CD4-positive, alpha-beta memory T cell (primary cell): ENCODE results near the gene JPH4. TPM values are rescaled to one million over a fixed set of nuclear protein-coding genes. Genes with fewer than 3 reads are reported as not detected.
A peak's percentile ranks its signal among the peaks of the same experiment; 100 is the strongest.

ENCODE experiments used
- CTCF ChIA-PET: fragments of 350-600 bp; sonication (Branson Sonifier 250); formaldehyde crosslinking; loops from one replicate; lab custom pipeline; 2021; ENCODE audit warnings: inconsistent platforms; ENCODE audit not compliant: partially characterized antibody; lab: Charles Lee
- POLR2A ChIA-PET: fragments of 350-600 bp; sonication (Branson Sonifier 250); formaldehyde crosslinking; loops from one replicate; lab custom pipeline; 2021; ENCODE audit not compliant: partially characterized antibody; lab: Charles Lee
- DNase-seq, 5 donors: peaks; one replicate each; pipeline versions ENCODE4 v3.0.0 to v3.0.0-alpha.2; 2020 to 2022; ENCODE audit warnings: mixed read lengths in 1 of 5
- H3K27ac ChIP-seq: one replicate; pipeline ENCODE4 v1.7.0; 2013; ENCODE audit warnings: low read depth, low read length
- H3K27me3 ChIP-seq: 2 replicates; pipeline ENCODE4 v1.7.0; 2013; ENCODE audit warnings: mild to moderate bottlenecking, low read length, moderate library complexity; ENCODE audit not compliant: insufficient read depth
- H3K36me3 ChIP-seq: 2 replicates; pipeline ENCODE4 v1.7.0; 2013; ENCODE audit warnings: mild to moderate bottlenecking, low read length, moderate library complexity; ENCODE audit not compliant: insufficient read depth
- H3K4me1 ChIP-seq: 2 replicates; pipeline ENCODE4 v1.7.0; 2013; ENCODE audit warnings: mild to moderate bottlenecking, low read length, moderate library complexity; ENCODE audit not compliant: insufficient read depth
- H3K4me3 ChIP-seq, 2 donors: one replicate each; pipeline ENCODE4 v1.7.0; 2013; ENCODE audit warnings: low read length in 2 of 2, mild to moderate bottlenecking in 1 of 2
- H3K9me3 ChIP-seq, 2 donors: one replicate each; pipeline ENCODE4 v1.7.0; 2013; ENCODE audit warnings: low read length in 2 of 2, control low read depth in 1 of 2; ENCODE audit not compliant: control insufficient read depth in 1 of 2
- H3K27ac Mint-ChIP-seq, 7 donors: one replicate each; pipeline ENCODE4 v1.8.0; 2020 to 2021; ENCODE audit warnings: mixed read lengths in 7 of 7, mild to moderate bottlenecking in 6 of 7, inconsistent platforms in 3 of 7, moderate library complexity in 3 of 7
- H3K27me3 Mint-ChIP-seq, 2 donors: one replicate each; pipeline ENCODE4 v1.8.0; 2020 to 2021; ENCODE audit warnings: mixed read lengths in 2 of 2
- H3K36me3 Mint-ChIP-seq, 2 donors: one replicate each; pipeline ENCODE4 v1.8.0; 2020 to 2021; ENCODE audit warnings: mixed read lengths in 2 of 2, inconsistent platforms in 1 of 2, mild to moderate bottlenecking in 1 of 2
- H3K4me1 Mint-ChIP-seq, 4 donors: one replicate each; pipeline ENCODE4 v1.8.0; 2020 to 2021; ENCODE audit warnings: mixed read lengths in 4 of 4, mild to moderate bottlenecking in 1 of 4
- H3K4me3 Mint-ChIP-seq, 8 donors: one replicate each; pipeline ENCODE4 v1.8.0; 2020 to 2021; ENCODE audit warnings: mixed read lengths in 8 of 8, mild to moderate bottlenecking in 7 of 8, moderate library complexity in 6 of 8, inconsistent platforms in 3 of 8
- H3K9me3 Mint-ChIP-seq, 8 donors: one replicate each; pipeline ENCODE4 v1.8.0; 2020 to 2021; ENCODE audit warnings: mixed read lengths in 8 of 8, mild to moderate bottlenecking in 5 of 8, inconsistent platforms in 3 of 8, moderate library complexity in 1 of 8
- intact Hi-C: fragments of 100-400 bp; cut with micrococcal nuclease; formaldehyde crosslinking; loops from one replicate; pipeline ENCODE4 v1.15.1; 2023
- polyA plus RNA-seq, 2 donors: library from polyadenylated mRNA; unstranded; fragments of 300-500 nt; fragmentation: Illumina TruSeq; gene quantifications; one replicate each; pipeline ENCODE4 v1.2.3, GENCODE V29; 2021
- total RNA-seq, 2 experiments: library from RNA; stranded (reverse); gene quantifications; one replicate each; pipeline ENCODE4 v1.2.3, GENCODE V29; 2021

Gene JPH4
- total and polyA plus RNA-seq, 4 experiments from 2014 or later, result 0.08 TPM; not detected in 3

- Mint-ChIP-seq H3K27me3 (no peaks in the 10 kb centered on the region), H3K27ac (peak overlapping the region in 5 of 7 donors; percentile 16 to 84 (median 76)), H3K36me3 (peaks cover 32 to 62% of the 10 kb centered on the region in 2 donors), H3K9me3 (no peaks in the 10 kb centered on the region), H3K4me3 (no peak overlapping the region), H3K4me1 (peaks cover 18 to 46% (median 30%) of the 10 kb centered on the region in 4 donors)
- intact Hi-C loops, result loop anchor here (1.0 to 2.0 kb wide), 2 partner anchors 84 to 233 kb away; no protein-coding TSS in a partner anchor
- no peaks in the 10 kb centered on the region for H3K27me3 ChIP-seq
- H3K4me3 ChIP-seq, result no peak overlapping the region
- no peak for DNase-seq
- H3K27ac ChIP-seq, result no peak overlapping the region
- H3K9me3 ChIP-seq, result no peaks in the 10 kb centered on the region
- H3K4me1 ChIP-seq, result peaks cover 28% of the 10 kb centered on the region
- H3K36me3 ChIP-seq, result peaks cover 72% of the 10 kb centered on the region
- CTCF ChIA-PET, result interaction anchor here (0.9 to 9.5 kb wide), 13 partner anchors 10 to 260 kb away, joined by 3 to 174 read pairs (median 6); partner anchors contain the start of genes PABPN1 and PPP1R3E
- POLR2A ChIA-PET, result interaction anchor here (1.3 to 3.5 kb wide), 4 partner anchors 10 to 519 kb away, joined by 3 to 19 read pairs (median 6); partner anchors contain the start of gene ZFHX2
Measured at GRCh38 chr14:23561873-23562821, 16.4 kb downstream of the JPH4 start.

DNA sequence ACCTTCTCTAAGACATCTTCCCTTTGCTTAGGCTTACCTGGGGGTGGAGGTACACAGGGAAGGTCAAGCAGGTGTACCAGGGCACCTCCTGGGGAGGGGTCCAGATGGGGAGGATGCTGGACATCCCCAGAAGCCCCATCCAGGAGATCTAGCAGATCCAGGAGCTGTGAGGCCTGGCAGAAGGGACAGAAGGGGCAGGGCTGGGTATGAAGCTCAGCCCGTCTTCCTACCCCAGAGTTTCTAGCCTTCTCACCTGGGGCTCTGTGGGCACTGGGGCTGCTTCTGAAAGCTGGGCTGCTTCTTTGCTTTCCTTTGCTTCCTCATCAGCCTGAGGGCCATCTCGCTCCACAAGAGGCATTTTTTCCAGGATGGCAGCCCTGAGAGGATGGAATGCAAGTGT lies 17.3 kb downstream of the JPH4 start:
- peaks cover 28% of the 10 kb centered on the region for H3K4me1 ChIP-seq
- H3K27ac ChIP-seq, result no peak overlapping the region
- intact Hi-C loops, result no loop called here
- Mint-ChIP-seq H3K4me3 (no peak overlapping the region), H3K27me3 (no peaks in the 10 kb centered on the region), H3K36me3 (peaks cover 32 to 62% of the 10 kb centered on the region in 2 donors), H3K27ac (peak overlapping the region in 2 of 7 donors; percentile 16 to 23), H3K9me3 (no peaks in the 10 kb centered on the region), H3K4me1 (peaks cover 19 to 48% (median 31%) of the 10 kb centered on the region in 4 donors)
- H3K9me3 ChIP-seq, result no peaks in the 10 kb centered on the region
- no peaks in the 10 kb centered on the region for H3K27me3 ChIP-seq
- H3K36me3 ChIP-seq, result peaks cover 72% of the 10 kb centered on the region
- POLR2A ChIA-PET, result interaction anchor here (1.5 to 3.5 kb wide), 2 partner anchors 13 to 83 kb away, joined by 3 to 19 read pairs; no protein-coding TSS in a partner anchor
- no peak for DNase-seq
- H3K4me3 ChIP-seq, result no peak overlapping the region
- CTCF ChIA-PET, result interaction anchor here (0.9 to 9.5 kb wide), 9 partner anchors 9 to 240 kb away, joined by 3 to 174 read pairs (median 9); partner anchors contain the start of gene PABPN1

- H3K27me3 ChIP-seq, result no peaks in the 10 kb centered on the region
- ChIA-PET POLR2A (interaction anchor here (1.2 to 3.7 kb wide), 5 partner anchors 7 to 258 kb away, joined by 3 to 44 read pairs (median 4); partner anchors contain the start of genes AP1G2 and PPP1R3E), CTCF (interaction anchor here (0.5 to 9.5 kb wide), 25 partner anchors 8 to 259 kb away, joined by 3 to 174 read pairs (median 5); partner anchors contain the start of gene ZFHX2)
- Mint-ChIP-seq H3K4me3 (no peak overlapping the region), H3K9me3 (no peaks in the 10 kb centered on the region), H3K36me3 (peaks cover 32 to 56% of the 10 kb centered on the region in 2 donors), H3K27ac (peak overlapping the region in 2 of 7 donors; percentile 50 to 82), H3K4me1 (peaks cover 22 to 54% (median 36%) of the 10 kb centered on the region in 4 donors), H3K27me3 (no peaks in the 10 kb centered on the region)
- H3K9me3 ChIP-seq, result no peaks in the 10 kb centered on the region
- H3K4me3 ChIP-seq, result no peak overlapping the region
- H3K36me3 ChIP-seq, result peaks cover 64% of the 10 kb centered on the region
- peaks cover 25% of the 10 kb centered on the region for H3K4me1 ChIP-seq
- H3K27ac ChIP-seq, result no peak overlapping the region
- intact Hi-C loops, result loop anchor here (5.0 to 10.0 kb wide), 2 partner anchors 465 to 882 kb away; partner anchors contain the start of genes ACIN1, C14orf119 and SDR39U1
- DNase-seq, result no peak
Measured at GRCh38 chr14:23559926-23560520, 18.6 kb downstream of the JPH4 start.

GRCh38 chr14:23559010-23559925 lies 19.3 kb downstream of the JPH4 start:
- H3K36me3 ChIP-seq, result peaks cover 57% of the 10 kb centered on the region
- H3K4me3 Mint-ChIP-seq, result peak overlapping the region in 1 of 8 donors; percentile 36
- H3K9me3 ChIP-seq, result no peaks in the 10 kb centered on the region
- H3K4me3 ChIP-seq, result no peak overlapping the region
- H3K4me1 ChIP-seq, result peaks cover 25% of the 10 kb centered on the region
- no peaks in the 10 kb centered on the region for H3K27me3 Mint-ChIP-seq
- ChIA-PET CTCF (interaction anchor here (0.7 to 9.5 kb wide), 23 partner anchors 8 to 258 kb away, joined by 3 to 174 read pairs (median 5); partner anchors contain the start of genes AP1G2 and ZFHX2), POLR2A (interaction anchor here (1.0 to 3.7 kb wide), 6 partner anchors 8 to 555 kb away, joined by 3 to 44 read pairs (median 4); partner anchors contain the start of genes AP1G2, DCAF11 and PPP1R3E)
- DNase-seq, result peak; percentile 54 to 65 (median 57)
- H3K4me1 Mint-ChIP-seq, result peaks cover 22 to 46% (median 33%) of the 10 kb centered on the region in 4 donors
- no peaks in the 10 kb centered on the region for H3K27me3 ChIP-seq
- no peak overlapping the region for H3K27ac ChIP-seq
- H3K27ac Mint-ChIP-seq, result peak overlapping the region in 2 of 7 donors; percentile 46 to 82
- H3K9me3 Mint-ChIP-seq, result no peaks in the 10 kb centered on the region
- peaks cover 28 to 49% of the 10 kb centered on the region in 2 donors for H3K36me3 Mint-ChIP-seq
- intact Hi-C loops, result loop anchor here (5.0 to 10.0 kb wide), 2 partner anchors 464 to 883 kb away; partner anchors contain the start of genes ACIN1, C14orf119 and SDR39U1

DNA sequence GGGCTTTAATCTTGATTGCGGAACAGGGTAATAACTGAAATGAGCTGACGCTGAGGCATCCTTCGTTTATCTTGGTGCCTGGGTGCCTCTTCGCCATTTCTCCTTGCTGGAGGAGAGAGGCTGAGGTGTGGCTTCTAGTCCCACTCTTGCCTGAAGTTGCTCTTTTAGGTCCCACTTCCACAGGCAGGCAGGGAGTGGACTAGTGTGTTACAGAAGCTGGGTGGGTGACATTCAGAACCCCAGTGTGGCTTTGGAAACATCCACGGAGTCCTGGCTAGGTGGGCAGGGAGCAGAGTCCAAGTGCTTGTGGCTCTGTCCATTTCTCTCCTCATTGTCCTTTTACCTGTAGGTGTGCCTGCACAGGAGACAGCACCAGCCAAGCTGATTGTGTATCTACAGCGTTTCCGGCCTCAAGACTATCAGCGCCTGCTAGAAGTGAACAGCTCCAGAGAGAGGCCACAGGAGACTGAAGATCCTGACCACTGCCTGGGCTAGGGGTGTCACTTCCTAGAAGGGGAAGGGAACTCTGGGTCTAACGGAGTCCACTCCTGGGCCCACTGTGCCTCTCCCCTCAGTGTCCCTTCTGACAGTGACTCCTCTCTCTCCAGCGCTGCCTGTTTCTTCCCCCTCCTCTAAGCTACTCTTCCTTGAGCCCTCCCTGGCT lies 20.1 kb downstream of the JPH4 start:
- no peaks in the 10 kb centered on the region for H3K27me3 ChIP-seq
- H3K9me3 Mint-ChIP-seq, result no peaks in the 10 kb centered on the region
- H3K9me3 ChIP-seq, result no peaks in the 10 kb centered on the region
- H3K36me3 ChIP-seq, result peaks cover 49% of the 10 kb centered on the region
- no peak overlapping the region for H3K27ac ChIP-seq
- peak overlapping the region in 5 of 7 donors; percentile 32 to 93 (median 57) for H3K27ac Mint-ChIP-seq
- H3K27me3 Mint-ChIP-seq, result no peaks in the 10 kb centered on the region
- no peak for DNase-seq
- H3K4me3 Mint-ChIP-seq, result peak overlapping the region in 2 of 8 donors; percentile 8 to 22
- peaks cover 24 to 42% of the 10 kb centered on the region in 2 donors for H3K36me3 Mint-ChIP-seq
- ChIA-PET POLR2A (interaction anchor here (1.0 to 3.7 kb wide), 4 partner anchors 9 to 556 kb away, joined by 3 to 44 read pairs (median 4); partner anchors contain the start of genes AP1G2 and DCAF11), CTCF (interaction anchor here (1.2 to 9.5 kb wide), 13 partner anchors 8 to 232 kb away, joined by 3 to 174 read pairs (median 5); partner anchors contain the start of genes AP1G2 and ZFHX2)
- H3K4me3 ChIP-seq, result no peak overlapping the region
- intact Hi-C loops, result loop anchor here (5.0 to 10.0 kb wide), 2 partner anchors 464 to 884 kb away; partner anchors contain the start of genes ACIN1, C14orf119 and SDR39U1
- H3K4me1 ChIP-seq, result peaks cover 25% of the 10 kb centered on the region
- H3K4me1 Mint-ChIP-seq, result peaks cover 19 to 41% (median 31%) of the 10 kb centered on the region in 4 donors
